Ascending aorta (tissue), 2 donors: ENCODE measurements around the gene ARFGAP3. TPM values are rescaled to one million over a fixed set of nuclear protein-coding genes. Genes with fewer than 3 reads are reported as not detected.

ENCODE experiments used
- DNase-seq, 2 donors: peaks; one replicate each; pipeline ENCODE4 v3.0.0-alpha.2; 2019; ENCODE audit warnings: low spot score in 2 of 2
- H3K27ac ChIP-seq, 2 donors: fragments of 200-600 bp; sonication (generic); one replicate each; pipeline ENCODE4 v1.5.1; 2016 to 2017; ENCODE audit warnings: mild to moderate bottlenecking in 1 of 2
- H3K27me3 ChIP-seq: fragments of 200-600 bp; sonication (generic); one replicate; pipeline ENCODE4 v1.5.1; 2017
- H3K36me3 ChIP-seq, 2 donors: fragments of 200-600 bp; sonication (generic); one replicate each; pipeline ENCODE4 v1.5.1; 2016
- H3K4me1 ChIP-seq, 2 donors: fragments of 200-600 bp; sonication (generic); one replicate each; pipeline ENCODE4 v1.5.1; 2016 to 2017; ENCODE audit warnings: mild to moderate bottlenecking in 1 of 2
- H3K4me3 ChIP-seq, 2 donors: fragments of 200-600 bp; sonication (generic); one replicate each; pipeline ENCODE4 v1.5.1; 2016 to 2017; ENCODE audit warnings: mild to moderate bottlenecking in 1 of 2
- H3K9me3 ChIP-seq, 2 donors: fragments of 200-600 bp; sonication (generic); one replicate each; pipeline ENCODE4 v1.5.1; 2016
- intact Hi-C: fragments of 100-400 bp; cut with DNase I; formaldehyde crosslinking; loops from one replicate; pipeline ENCODE4 v1.15.1; 2023
- total RNA-seq: library from RNA; depleted of rRNA; stranded (reverse); fragments of >200 nt; gene quantifications from one replicate; pipeline ENCODE4 v1.1.0, GENCODE V29; 2016
- TF ChIP-seq, protein P1 (sequence below), 3 experiments: fragments of 200-600 bp in 2 of 3; fragments of 450-650 bp in 1 of 3; sonication (generic) in 2 of 3; IDR thresholded peaks; one replicate each; pipeline ENCODE4 v1.5.1; 2016 to 2019; ENCODE audit warnings: antibody characterized with exemption in 3 of 3, mild to moderate bottlenecking in 1 of 3, moderate library complexity in 1 of 3

The ARFGAP3 gene
- total RNA-seq, 1 donor from 2014 or later, result 21.6 TPM

GRCh38 chr22:42837556-42837955 is 19.5 kb downstream of the ARFGAP3 start:
- TF ChIP-seq, protein P1, sequence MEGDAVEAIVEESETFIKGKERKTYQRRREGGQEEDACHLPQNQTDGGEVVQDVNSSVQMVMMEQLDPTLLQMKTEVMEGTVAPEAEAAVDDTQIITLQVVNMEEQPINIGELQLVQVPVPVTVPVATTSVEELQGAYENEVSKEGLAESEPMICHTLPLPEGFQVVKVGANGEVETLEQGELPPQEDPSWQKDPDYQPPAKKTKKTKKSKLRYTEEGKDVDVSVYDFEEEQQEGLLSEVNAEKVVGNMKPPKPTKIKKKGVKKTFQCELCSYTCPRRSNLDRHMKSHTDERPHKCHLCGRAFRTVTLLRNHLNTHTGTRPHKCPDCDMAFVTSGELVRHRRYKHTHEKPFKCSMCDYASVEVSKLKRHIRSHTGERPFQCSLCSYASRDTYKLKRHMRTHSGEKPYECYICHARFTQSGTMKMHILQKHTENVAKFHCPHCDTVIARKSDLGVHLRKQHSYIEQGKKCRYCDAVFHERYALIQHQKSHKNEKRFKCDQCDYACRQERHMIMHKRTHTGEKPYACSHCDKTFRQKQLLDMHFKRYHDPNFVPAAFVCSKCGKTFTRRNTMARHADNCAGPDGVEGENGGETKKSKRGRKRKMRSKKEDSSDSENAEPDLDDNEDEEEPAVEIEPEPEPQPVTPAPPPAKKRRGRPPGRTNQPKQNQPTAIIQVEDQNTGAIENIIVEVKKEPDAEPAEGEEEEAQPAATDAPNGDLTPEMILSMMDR (IDR thresholded peaks at IDR 0.05), result no peak
- H3K36me3 ChIP-seq, result peaks cover 74 to 80% of the 10 kb centered on the region in 2 donors

GRCh38 chr22:42836026-42836425 is 21.0 kb downstream of the ARFGAP3 start:
- Histone ChIP-seq H3K27me3 (no peaks in the 10 kb centered on the region), H3K4me3 (no peak overlapping the region), H3K9me3 (no peaks in the 10 kb centered on the region), H3K4me1 (no peaks in the 10 kb centered on the region), H3K36me3 (peaks cover 78 to 88% of the 10 kb centered on the region in 2 donors), H3K27ac (no peak overlapping the region)
- DNase-seq, result no peak
- TF ChIP-seq, protein P1 (IDR thresholded peaks at IDR 0.05), result no peak
- intact Hi-C loops, result no loop called here

More at GRCh38 chr22:42837556-42837955, 19.5 kb downstream of the ARFGAP3 start:
- no peak overlapping the region for H3K27ac ChIP-seq
- no peak for DNase-seq
- H3K4me3 ChIP-seq, result no peak overlapping the region
- intact Hi-C loops, result no loop called here
- H3K9me3 ChIP-seq, result no peaks in the 10 kb centered on the region
- no peaks in the 10 kb centered on the region for H3K27me3 ChIP-seq
- no peaks in the 10 kb centered on the region for H3K4me1 ChIP-seq

DNA sequence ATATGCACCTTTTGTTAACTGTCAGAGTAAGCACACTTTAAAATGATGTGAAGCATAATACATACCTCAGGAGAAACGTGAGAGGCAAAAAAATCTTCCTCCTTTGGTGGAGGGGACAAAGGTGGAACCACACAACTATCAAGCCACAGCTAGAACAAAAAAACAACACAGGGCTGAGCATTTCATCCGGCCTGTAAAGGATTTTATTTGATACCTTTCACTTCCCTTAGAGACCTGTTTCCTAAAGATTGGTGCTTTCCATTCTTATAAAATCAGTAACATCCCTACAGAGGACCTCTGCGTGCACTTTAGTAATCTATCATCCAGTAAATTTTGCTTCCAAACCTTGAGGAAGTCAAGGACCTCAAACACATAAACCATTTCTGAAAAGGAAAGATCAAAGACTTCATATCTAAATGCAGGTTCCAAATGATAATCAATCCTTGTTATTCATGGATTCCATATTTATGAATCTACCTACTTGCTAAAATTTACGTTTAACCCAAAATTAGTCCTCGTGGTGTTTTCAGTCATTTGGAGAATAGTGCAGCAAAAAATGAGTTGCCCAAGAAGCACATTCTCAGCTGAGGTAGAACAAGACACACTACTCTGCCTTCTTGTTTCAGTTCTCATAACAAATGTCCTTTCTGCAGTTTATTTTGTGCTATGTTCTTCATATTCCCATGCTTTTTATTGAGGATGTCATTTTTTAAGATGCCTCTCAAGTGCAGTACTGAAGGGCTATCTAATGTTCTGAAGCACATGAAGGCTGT is 22.7 kb downstream of the ARFGAP3 start:
- TF ChIP-seq, protein P1 (IDR thresholded peaks at IDR 0.05), result no peak
- Histone ChIP-seq H3K27ac (no peak overlapping the region), H3K27me3 (no peaks in the 10 kb centered on the region), H3K4me3 (no peak overlapping the region), H3K4me1 (no peaks in the 10 kb centered on the region), H3K36me3 (peaks cover 79 to 87% of the 10 kb centered on the region in 2 donors), H3K9me3 (no peaks in the 10 kb centered on the region)
- intact Hi-C loops, result no loop called here
- no peak for DNase-seq

DNA sequence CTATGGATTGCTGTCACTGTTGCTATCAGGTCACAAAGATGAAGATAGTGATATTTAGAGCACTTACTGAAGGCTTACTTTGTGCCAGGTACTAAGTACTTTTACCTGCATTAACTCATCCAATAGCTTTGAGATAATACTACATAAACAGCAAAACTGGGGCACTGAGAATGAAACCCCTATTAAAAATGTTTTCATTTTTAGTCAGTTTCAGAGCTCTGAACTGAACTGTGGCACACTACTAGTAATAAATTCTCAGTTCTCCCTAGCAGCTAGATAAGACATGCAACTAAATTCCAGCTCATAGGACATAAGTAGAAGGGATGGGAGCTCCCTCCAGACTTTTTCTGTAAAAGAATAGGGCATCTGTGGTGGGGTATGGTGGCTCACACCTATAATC is 24.0 kb downstream of the ARFGAP3 start:
- no peak for DNase-seq
- H3K27me3 ChIP-seq, result no peaks in the 10 kb centered on the region
- peaks cover 83 to 88% of the 10 kb centered on the region in 2 donors for H3K36me3 ChIP-seq
- TF ChIP-seq, protein P1 (IDR thresholded peaks at IDR 0.05), result no peak
- H3K9me3 ChIP-seq, result no peaks in the 10 kb centered on the region
- H3K4me1 ChIP-seq, result no peaks in the 10 kb centered on the region
- no peak overlapping the region for H3K27ac ChIP-seq
- intact Hi-C loops, result no loop called here
- no peak overlapping the region for H3K4me3 ChIP-seq

DNA sequence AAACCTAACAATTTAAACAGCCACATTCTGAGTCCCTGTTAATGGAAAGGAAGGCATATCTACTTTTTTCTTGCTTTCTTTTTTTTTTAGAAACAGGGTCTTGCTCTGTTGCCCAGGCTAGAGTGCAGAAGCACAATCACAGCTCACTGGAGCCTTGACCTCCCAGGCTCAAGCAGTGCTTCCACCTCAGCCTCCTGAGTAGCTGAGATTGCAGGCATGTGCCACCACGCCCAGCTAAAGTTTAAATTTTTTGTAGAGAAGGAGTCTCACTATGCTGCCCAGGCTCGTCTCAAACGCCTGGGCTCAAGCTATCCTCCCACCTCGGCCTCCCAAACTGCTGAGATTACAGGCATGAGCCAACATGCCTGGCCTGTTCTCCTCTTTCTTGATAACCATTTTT is 25.4 kb downstream of the ARFGAP3 start:
- Histone ChIP-seq H3K27me3 (no peaks in the 10 kb centered on the region), H3K4me3 (no peak overlapping the region), H3K4me1 (no peaks in the 10 kb centered on the region), H3K27ac (no peak overlapping the region), H3K36me3 (peaks cover 89 to 93% of the 10 kb centered on the region in 2 donors), H3K9me3 (no peaks in the 10 kb centered on the region)
- no peak for DNase-seq
- TF ChIP-seq, protein P1 (IDR thresholded peaks at IDR 0.05), result no peak
- intact Hi-C loops, result no loop called here
